Stomach smooth muscle (tissue), 2 donors: Measurements from ENCODE around the gene PLCG1.
A peak's percentile ranks its signal among the peaks of the same experiment; 100 is the strongest.

Experiments
- H3K27ac ChIP-seq: one replicate; pipeline ENCODE4 v1.7.0; 2013; ENCODE audit warnings: mild to moderate bottlenecking, low read length, inconsistent platforms
- H3K27me3 ChIP-seq, 2 donors: one replicate each; pipeline ENCODE4 v1.7.0; 2013; ENCODE audit warnings: low read length in 2 of 2; ENCODE audit not compliant: insufficient read depth in 2 of 2, control insufficient read depth in 1 of 2
- H3K36me3 ChIP-seq, 2 donors: one replicate each; pipeline ENCODE4 v1.7.0; 2013; ENCODE audit warnings: low read length in 2 of 2; ENCODE audit not compliant: control insufficient read depth in 2 of 2, insufficient read depth in 2 of 2
- H3K4me1 ChIP-seq: one replicate; pipeline ENCODE4 v1.7.0; 2013; ENCODE audit warnings: low read length; ENCODE audit not compliant: control insufficient read depth, insufficient read depth
- H3K4me3 ChIP-seq, 2 donors: one replicate each; pipeline ENCODE4 v1.7.0; 2013; ENCODE audit warnings: low read length in 2 of 2
- H3K9ac ChIP-seq, 2 donors: one replicate each; pipeline ENCODE4 v1.7.0; 2013; ENCODE audit warnings: low read length in 2 of 2, mild to moderate bottlenecking in 1 of 2
- H3K9me3 ChIP-seq, 2 donors: one replicate each; pipeline ENCODE4 v1.7.0; 2013; ENCODE audit warnings: low read length in 2 of 2; ENCODE audit not compliant: control insufficient read depth in 2 of 2
- donor health status: healthy.
- donor health status: Pancreatic carcinoma.

PLCG1 gene

GRCh38 chr20:41221614-41222218, 84.4 kb downstream of the PLCG1 start:
- no peaks in the 10 kb centered on the region for H3K27me3 ChIP-seq
- peak overlapping the region in 1 of 2 donors; percentile 47 for H3K9ac ChIP-seq
- H3K27ac ChIP-seq: peak overlapping the region; percentile 37
- H3K36me3 ChIP-seq: no peaks in the 10 kb centered on the region
- H3K4me1 ChIP-seq: peaks cover 16% of the 10 kb centered on the region
- H3K9me3 ChIP-seq: no peaks in the 10 kb centered on the region
- no peak overlapping the region for H3K4me3 ChIP-seq

- Histone ChIP-seq H3K27ac (peak overlapping the region; percentile 37), H3K9ac (peak overlapping the region in 1 of 2 donors; percentile 17), H3K27me3 (no peaks in the 10 kb centered on the region), H3K4me1 (peaks cover 16% of the 10 kb centered on the region), H3K4me3 (no peak overlapping the region), H3K36me3 (no peaks in the 10 kb centered on the region), H3K9me3 (no peaks in the 10 kb centered on the region)
Measured at GRCh38 chr20:41222296-41222695, 85.0 kb downstream of the PLCG1 start.

DNA sequence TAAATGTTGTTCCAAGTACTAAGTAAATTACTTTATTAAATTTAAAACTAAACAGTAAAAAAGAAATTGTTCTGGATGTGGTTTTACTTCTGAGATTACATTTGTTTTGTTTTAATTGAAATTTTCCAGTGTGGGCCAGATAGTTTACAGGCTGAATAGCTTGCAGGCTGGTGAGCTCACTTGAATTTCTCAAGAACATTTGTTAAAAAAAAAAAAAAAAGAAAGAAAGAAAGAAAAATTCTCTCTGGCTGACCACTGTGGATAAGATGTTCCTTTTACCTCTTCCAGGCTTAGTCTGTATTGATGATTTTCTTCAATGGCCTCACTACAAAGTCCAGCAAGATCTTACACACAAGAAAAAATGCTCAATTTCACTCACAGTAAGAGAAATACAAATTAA, 85.4 kb downstream of the PLCG1 start:
- Histone ChIP-seq H3K9ac (peak overlapping the region; percentile 17 to 42), H3K27ac (peak overlapping the region; percentile 60), H3K9me3 (no peaks in the 10 kb centered on the region), H3K4me3 (no peak overlapping the region), H3K36me3 (no peaks in the 10 kb centered on the region), H3K4me1 (peaks cover 16% of the 10 kb centered on the region), H3K27me3 (no peaks in the 10 kb centered on the region)

DNA sequence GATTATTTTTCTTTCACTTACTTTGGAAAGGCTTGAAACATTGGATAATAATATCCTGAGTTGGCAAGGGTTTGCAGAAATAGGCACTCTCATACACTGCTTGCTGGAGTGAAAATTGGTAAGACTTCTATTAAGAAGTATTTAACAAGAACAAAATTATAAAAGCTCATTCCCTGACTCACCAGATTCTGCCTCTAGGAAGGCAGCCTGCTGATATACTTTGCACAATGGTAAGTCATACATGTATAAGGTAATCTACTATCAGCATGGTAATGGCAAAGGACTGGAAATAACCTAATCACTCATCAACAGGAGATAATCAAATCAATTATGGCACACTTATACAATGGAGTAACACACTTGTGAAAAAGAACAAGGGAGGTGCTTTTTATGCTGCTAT, 85.8 kb downstream of the PLCG1 start:
- peaks cover 16% of the 10 kb centered on the region for H3K4me1 ChIP-seq
- H3K4me3 ChIP-seq: no peak overlapping the region
- H3K27me3 ChIP-seq: no peaks in the 10 kb centered on the region
- no peaks in the 10 kb centered on the region for H3K9me3 ChIP-seq
- peak overlapping the region; percentile 60 for H3K27ac ChIP-seq
- H3K36me3 ChIP-seq: no peaks in the 10 kb centered on the region
- H3K9ac ChIP-seq: peak overlapping the region in 1 of 2 donors; percentile 42

DNA sequence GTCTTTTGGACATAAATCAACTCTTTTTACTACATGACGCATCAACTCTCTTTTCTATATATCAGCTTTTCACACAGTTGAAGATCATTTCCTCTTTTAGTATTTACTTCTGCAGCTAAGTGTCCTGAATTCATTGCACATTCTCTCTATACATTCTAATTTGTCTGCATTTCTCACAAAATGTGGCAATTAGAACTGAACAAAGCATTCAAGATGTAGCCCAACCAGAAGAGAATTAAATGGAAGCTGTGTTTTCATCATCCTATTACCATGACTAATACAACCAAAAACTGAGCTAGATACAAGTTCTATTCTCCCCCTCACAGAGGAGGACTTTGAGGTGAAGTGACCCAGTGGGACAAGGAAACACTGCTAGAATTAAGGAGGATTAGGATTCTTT, 86.9 kb downstream of the PLCG1 start:
- H3K9me3 ChIP-seq: no peaks in the 10 kb centered on the region
- H3K4me3 ChIP-seq: no peak overlapping the region
- peaks cover 16% of the 10 kb centered on the region for H3K4me1 ChIP-seq
- H3K27me3 ChIP-seq: no peaks in the 10 kb centered on the region
- H3K27ac ChIP-seq: no peak overlapping the region
- no peak overlapping the region for H3K9ac ChIP-seq
- H3K36me3 ChIP-seq: no peaks in the 10 kb centered on the region

- no peak overlapping the region for H3K9ac ChIP-seq
Measured at GRCh38 chr20:41225091-41225490, 87.7 kb downstream of the PLCG1 start.

GRCh38 chr20:41226426-41226825, 89.1 kb downstream of the PLCG1 start:
- Histone ChIP-seq H3K4me1 (peaks cover 15% of the 10 kb centered on the region), H3K27me3 (no peaks in the 10 kb centered on the region), H3K9ac (no peak overlapping the region), H3K4me3 (no peak overlapping the region), H3K9me3 (no peaks in the 10 kb centered on the region), H3K36me3 (no peaks in the 10 kb centered on the region), H3K27ac (no peak overlapping the region)

More at GRCh38 chr20:41225091-41225490, 87.7 kb downstream of the PLCG1 start:
- Histone ChIP-seq H3K4me3 (no peak overlapping the region), H3K9me3 (no peaks in the 10 kb centered on the region), H3K4me1 (peaks cover 16% of the 10 kb centered on the region), H3K36me3 (no peaks in the 10 kb centered on the region), H3K27me3 (no peaks in the 10 kb centered on the region), H3K27ac (no peak overlapping the region)
